HCT116 (cell line): ENCODE measurements around the gene PTGS1.

ENCODE experiments used
- CEBPB ChIP-seq: IDR thresholded peaks from 2 replicates; pipeline ENCODE4 v1.6.1; 2012; ENCODE audit warnings: low read depth
- EZH2 ChIP-seq: fragments of 200-600 bp; sonication (generic); IDR thresholded peaks from 2 replicates; pipeline ENCODE4 v1.6.1; 2017; ENCODE audit warnings: antibody characterized with exemption, mixed run types
- EZH2phosphoT487 ChIP-seq: fragments of 200-600 bp; IDR thresholded peaks from 2 replicates; pipeline ENCODE4 v1.6.1; 2018; ENCODE audit warnings: antibody characterized with exemption, borderline replicate concordance
- POLR2A ChIP-seq: IDR thresholded peaks from 2 replicates; pipeline ENCODE4 v1.7.0; 2011; ENCODE audit warnings: borderline replicate concordance; ENCODE audit not compliant: insufficient read depth, insufficient read length; ENCODE audit errors: extremely low read depth
- POLR2AphosphoS5 ChIP-seq: IDR thresholded peaks from 2 replicates; pipeline ENCODE4 v1.6.1; 2011; ENCODE audit warnings: mild to moderate bottlenecking, low read depth, low read length, moderate library complexity
- RAD21 ChIP-seq: IDR thresholded peaks from 2 replicates; pipeline ENCODE4 v1.6.1; 2012; ENCODE audit warnings: low read depth, mild to moderate bottlenecking
- TCF7L2 ChIP-seq: IDR thresholded peaks from 2 replicates; pipeline ENCODE4 v1.7.0; 2011; ENCODE audit warnings: borderline replicate concordance, inconsistent platforms; ENCODE audit not compliant: insufficient read depth, insufficient read length; ENCODE audit errors: extremely low read depth
- ZFX ChIP-seq: fragments of 450-650 bp; IDR thresholded peaks from 2 replicates; pipeline ENCODE4 v1.6.1; 2017
- ZNF274 ChIP-seq: fragments of 200-500 bp; sonication (Bioruptor generic); IDR thresholded peaks from 2 replicates; pipeline ENCODE4 v1.6.1; 2014; ENCODE audit warnings: mild to moderate bottlenecking, low read depth, low read length, inconsistent platforms
- TF ChIP-seq, protein P1 (sequence below), 3 experiments: fragments of 200-600 bp in 1 of 3; sonication (generic) in 1 of 3; IDR thresholded peaks in 2 of 3; conservative IDR thresholded peaks in 1 of 3; 2 replicates each; pipeline ENCODE4 v1.5.1; 2012 to 2017; ENCODE audit warnings: low read depth in 2 of 3, low read length in 2 of 3, antibody characterized with exemption in 1 of 3, borderline replicate concordance in 1 of 3, control low read depth in 1 of 3, mild to moderate bottlenecking in 1 of 3, mixed read lengths in 1 of 3, mixed run types in 1 of 3, moderate library complexity in 1 of 3; ENCODE audit not compliant: insufficient read depth in 1 of 3
- TF ChIP-seq, protein P2 (sequence below): IDR thresholded peaks from 2 replicates; pipeline ENCODE4 v1.6.1; 2012

DNA sequence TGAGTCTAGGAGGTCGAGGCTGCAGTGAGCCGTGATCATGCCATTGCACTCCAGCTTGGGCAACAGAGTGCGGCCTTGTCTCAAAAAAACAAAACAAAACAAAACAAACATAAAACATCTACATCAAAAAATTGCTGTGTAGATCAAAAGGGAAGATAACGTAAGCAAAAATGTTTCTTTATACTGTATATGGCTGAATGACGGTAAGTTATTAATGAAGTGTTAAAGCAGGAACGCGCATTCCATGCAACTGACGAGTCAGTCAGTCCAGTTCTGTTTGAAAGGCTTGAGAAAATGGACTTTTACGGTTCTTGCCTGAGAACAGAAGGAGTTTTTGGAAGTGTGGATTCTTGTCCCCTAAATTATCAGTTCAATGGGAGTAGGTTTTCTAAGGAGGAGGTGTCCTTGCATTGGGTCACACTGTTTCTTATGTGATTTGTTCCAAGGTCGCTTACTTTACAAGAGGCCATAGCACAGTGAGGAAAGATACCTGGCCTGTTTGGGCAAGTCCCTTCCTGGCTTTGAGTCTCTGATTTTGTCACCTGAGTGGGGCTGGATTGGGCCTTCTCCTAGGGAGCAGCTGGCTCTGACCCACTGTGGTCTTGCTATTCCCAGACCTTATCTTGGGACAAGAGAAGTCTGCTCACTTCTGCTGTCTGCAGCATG is 6.6 kb upstream of the PTGS1 start:
- TF ChIP-seq POLR2AphosphoS5 (no peak), EZH2 (no peak), ZNF274 (no peak), CEBPB (no peak), RAD21 (no peak), ZFX (no peak), POLR2A (no peak), TCF7L2 (no peak), EZH2phosphoT487 (no peak)
- TF ChIP-seq, protein P1, sequence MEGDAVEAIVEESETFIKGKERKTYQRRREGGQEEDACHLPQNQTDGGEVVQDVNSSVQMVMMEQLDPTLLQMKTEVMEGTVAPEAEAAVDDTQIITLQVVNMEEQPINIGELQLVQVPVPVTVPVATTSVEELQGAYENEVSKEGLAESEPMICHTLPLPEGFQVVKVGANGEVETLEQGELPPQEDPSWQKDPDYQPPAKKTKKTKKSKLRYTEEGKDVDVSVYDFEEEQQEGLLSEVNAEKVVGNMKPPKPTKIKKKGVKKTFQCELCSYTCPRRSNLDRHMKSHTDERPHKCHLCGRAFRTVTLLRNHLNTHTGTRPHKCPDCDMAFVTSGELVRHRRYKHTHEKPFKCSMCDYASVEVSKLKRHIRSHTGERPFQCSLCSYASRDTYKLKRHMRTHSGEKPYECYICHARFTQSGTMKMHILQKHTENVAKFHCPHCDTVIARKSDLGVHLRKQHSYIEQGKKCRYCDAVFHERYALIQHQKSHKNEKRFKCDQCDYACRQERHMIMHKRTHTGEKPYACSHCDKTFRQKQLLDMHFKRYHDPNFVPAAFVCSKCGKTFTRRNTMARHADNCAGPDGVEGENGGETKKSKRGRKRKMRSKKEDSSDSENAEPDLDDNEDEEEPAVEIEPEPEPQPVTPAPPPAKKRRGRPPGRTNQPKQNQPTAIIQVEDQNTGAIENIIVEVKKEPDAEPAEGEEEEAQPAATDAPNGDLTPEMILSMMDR (IDR thresholded peaks at IDR 0.05 in 2 of 3, conservative IDR thresholded peaks at IDR 0.05 in 1 of 3; ENCODE audit: borderline replicate concordance in 1 of 3, insufficient read depth in 1 of 3, low read depth in 2 of 3, low read length in 2 of 3): no peak
- TF ChIP-seq, protein P2, sequence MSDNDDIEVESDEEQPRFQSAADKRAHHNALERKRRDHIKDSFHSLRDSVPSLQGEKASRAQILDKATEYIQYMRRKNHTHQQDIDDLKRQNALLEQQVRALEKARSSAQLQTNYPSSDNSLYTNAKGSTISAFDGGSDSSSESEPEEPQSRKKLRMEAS: no peak
